GM12891 (cell line): ENCODE measurements around the gene VMP1.

Experiments used
- POLR2A ChIP-seq: IDR thresholded peaks from 2 replicates; pipeline ENCODE4 v1.6.1; 2011; ENCODE audit warnings: low read depth, low read length, control low read depth
- POLR2AphosphoS5 ChIP-seq: IDR thresholded peaks from 2 replicates; pipeline ENCODE4 v1.6.1; 2011; ENCODE audit warnings: low read depth, low read length, control low read depth
- POU2F2 ChIP-seq: IDR thresholded peaks from 2 replicates; pipeline ENCODE4 v1.6.1; 2011; ENCODE audit warnings: low read depth, mild to moderate bottlenecking, control low read depth, low read length, moderate library complexity
- TAF1 ChIP-seq: IDR thresholded peaks from 2 replicates; pipeline ENCODE4 v1.6.1; 2011; ENCODE audit warnings: low read depth, low read length, control low read depth

DNA sequence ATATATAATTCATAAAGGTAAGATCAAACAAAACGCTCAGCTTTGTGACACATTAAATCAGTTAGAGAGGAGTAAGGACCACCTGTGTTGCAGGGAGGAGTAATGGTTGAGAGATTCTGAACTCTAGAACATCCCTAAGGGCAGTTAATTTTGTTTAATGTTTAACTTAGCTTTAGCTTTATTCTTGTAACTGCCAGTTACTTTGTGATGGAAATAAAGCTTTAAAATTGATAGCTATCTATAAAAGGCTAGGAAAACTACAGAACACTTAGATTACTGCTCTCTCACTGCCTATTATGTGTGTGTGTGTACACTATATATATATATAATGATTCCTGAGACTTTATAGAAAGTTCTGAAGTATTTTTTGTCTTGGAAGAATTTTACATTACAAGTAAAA, 38.0 kb upstream of the VMP1 start:
- TF ChIP-seq POLR2A: no peak
- TF ChIP-seq TAF1: no peak
- no peak for TF ChIP-seq POLR2AphosphoS5
- no peak for TF ChIP-seq POU2F2
